Smooth muscle cell (in vitro differentiated cells): ENCODE measurements around the gene SCTR. TPM values are rescaled to one million over a fixed set of nuclear protein-coding genes. Genes with fewer than 3 reads are reported as not detected.

Experiments
- DNase-seq: peaks from one replicate; lab custom pipeline; 2025; ENCODE audit not compliant: unreplicated experiment; lab: John Stamatoyannopoulos, UW
- H2AFZ ChIP-seq: fragments of 200-600 bp; sonication (generic); 2 replicates; pipeline ENCODE4 v1.6.0; 2016; ENCODE audit warnings: antibody characterized with exemption, low read depth, mild to moderate bottlenecking
- H3F3A ChIP-seq: fragments of 200-600 bp; sonication (generic); 2 replicates; pipeline ENCODE4 v1.6.0; 2017; ENCODE audit warnings: antibody characterized with exemption, low read depth
- H3K27ac ChIP-seq: fragments of 200-600 bp; sonication (generic); 2 replicates; pipeline ENCODE4 v1.5.1; 2016; ENCODE audit warnings: low read depth, mild to moderate bottlenecking
- H3K27me3 ChIP-seq: fragments of 200-600 bp; sonication (generic); 2 replicates; pipeline ENCODE4 v1.6.1; 2016; ENCODE audit warnings: low read depth, mild to moderate bottlenecking
- H3K36me3 ChIP-seq: fragments of 200-600 bp; sonication (generic); 2 replicates; pipeline ENCODE4 v1.5.1; 2016; ENCODE audit warnings: low read depth
- H3K4me1 ChIP-seq: fragments of 200-600 bp; sonication (generic); 2 replicates; pipeline ENCODE4 v1.5.1; 2016; ENCODE audit warnings: low read depth
- H3K4me2 ChIP-seq: fragments of 200-600 bp; sonication (generic); 2 replicates; pipeline ENCODE4 v1.6.0; 2016; ENCODE audit warnings: mild to moderate bottlenecking
- H3K4me3 ChIP-seq: fragments of 200-600 bp; sonication (generic); 2 replicates; pipeline ENCODE4 v1.5.1; 2016; ENCODE audit warnings: mild to moderate bottlenecking
- H3K79me2 ChIP-seq: fragments of 200-600 bp; sonication (generic); 2 replicates; pipeline ENCODE4 v1.6.0; 2016; ENCODE audit warnings: low read depth, mild to moderate bottlenecking
- H3K9ac ChIP-seq: fragments of 200-600 bp; sonication (generic); 2 replicates; pipeline ENCODE4 v1.6.0; 2016; ENCODE audit warnings: low read depth
- H3K9me3 ChIP-seq: fragments of 200-600 bp; sonication (generic); replicated peaks from 2 replicates; pipeline ENCODE4 v1.5.1; 2016; ENCODE audit warnings: low read depth
- H4K20me1 ChIP-seq: fragments of 200-600 bp; sonication (generic); 2 replicates; pipeline ENCODE4 v1.6.0; 2016; ENCODE audit warnings: low read depth
- WGBS: methylation state at CpG from one replicate; pipeline ENCODE4 v1.1.7; 2016; ENCODE audit warnings: low lambda C conversion rate; 5-methylcytosine and 5-hydroxymethylcytosine counted together
- polyA plus RNA-seq: library from polyadenylated mRNA; unstranded; fragments of >200 nt; fragmentation: Nextera tagmentation; extraction: Ambion mirVana; gene quantifications from 2 replicates; pipeline ENCODE4 v1.2.1, GENCODE V29; 2016
- total RNA-seq: library from RNA; depleted of rRNA; stranded (reverse); fragments of >200 nt; gene quantifications from 2 replicates; pipeline ENCODE4 v1.2.3, GENCODE V29; 2014
- TF ChIP-seq, protein P1 (sequence below): fragments of 200-600 bp; sonication (generic); IDR thresholded peaks from 2 replicates; pipeline ENCODE4 v1.5.1; 2017; ENCODE audit warnings: borderline replicate concordance, mild to moderate bottlenecking, antibody characterized with exemption; ENCODE audit not compliant: insufficient read depth, poor library complexity, severe bottlenecking

Gene SCTR
- total and polyA plus RNA-seq, 2 experiments from 2014 or later: not detected

DNA sequence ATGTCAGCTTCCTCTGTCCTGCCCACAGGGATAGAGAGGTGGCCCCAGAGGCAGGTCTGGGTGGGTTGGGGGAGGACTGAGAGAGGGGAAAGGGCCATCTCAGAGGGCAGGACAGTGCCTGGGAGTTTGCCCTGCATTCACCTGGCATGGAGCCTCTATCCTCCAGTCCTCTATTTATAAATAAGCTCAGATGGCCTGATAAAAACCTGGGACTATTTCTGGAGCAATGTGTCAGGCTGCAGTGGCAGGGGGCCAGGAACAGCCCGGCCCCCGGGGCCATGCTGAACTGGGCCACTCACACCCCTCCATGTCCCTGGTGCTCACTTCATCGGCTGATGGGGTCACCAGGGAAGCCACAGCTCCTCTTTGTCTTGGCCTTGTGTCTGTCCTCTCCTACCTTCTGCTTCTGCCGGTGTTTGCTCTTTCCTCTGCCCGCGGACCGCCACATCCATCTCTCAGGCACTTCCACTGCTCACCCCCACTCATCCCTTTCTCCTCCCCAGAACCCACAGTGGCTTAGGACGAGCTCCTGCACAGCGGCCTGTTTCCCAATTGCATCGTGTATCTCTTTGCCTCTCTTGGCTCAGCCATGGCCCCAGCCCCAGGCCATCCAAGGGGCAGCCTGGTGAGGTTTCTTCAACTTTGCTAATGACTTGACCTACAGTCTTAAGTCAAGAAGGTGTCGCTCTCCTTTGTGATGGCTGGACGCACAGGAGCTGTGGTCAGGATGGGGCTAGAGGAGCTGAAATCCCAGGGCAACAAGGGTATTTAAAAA is 38.8 kb downstream of the SCTR start:
- Histone ChIP-seq H2AFZ (no peak overlapping the region), H3K9ac (no peak overlapping the region), H3K27ac (no peak overlapping the region), H3K4me3 (no peak overlapping the region), H3K36me3 (no peaks in the 10 kb centered on the region), H3F3A (no peaks in the 10 kb centered on the region), H3K27me3 (no peaks in the 10 kb centered on the region), H3K4me1 (no peaks in the 10 kb centered on the region), H4K20me1 (no peaks in the 10 kb centered on the region), H3K4me2 (no peak overlapping the region), H3K9me3 (no peaks in the 10 kb centered on the region), H3K79me2 (no peaks in the 10 kb centered on the region)
- WGBS: 93% methylated on average over 12 of the region's 12 CpGs
- no peak for DNase-seq
- TF ChIP-seq, protein P1, sequence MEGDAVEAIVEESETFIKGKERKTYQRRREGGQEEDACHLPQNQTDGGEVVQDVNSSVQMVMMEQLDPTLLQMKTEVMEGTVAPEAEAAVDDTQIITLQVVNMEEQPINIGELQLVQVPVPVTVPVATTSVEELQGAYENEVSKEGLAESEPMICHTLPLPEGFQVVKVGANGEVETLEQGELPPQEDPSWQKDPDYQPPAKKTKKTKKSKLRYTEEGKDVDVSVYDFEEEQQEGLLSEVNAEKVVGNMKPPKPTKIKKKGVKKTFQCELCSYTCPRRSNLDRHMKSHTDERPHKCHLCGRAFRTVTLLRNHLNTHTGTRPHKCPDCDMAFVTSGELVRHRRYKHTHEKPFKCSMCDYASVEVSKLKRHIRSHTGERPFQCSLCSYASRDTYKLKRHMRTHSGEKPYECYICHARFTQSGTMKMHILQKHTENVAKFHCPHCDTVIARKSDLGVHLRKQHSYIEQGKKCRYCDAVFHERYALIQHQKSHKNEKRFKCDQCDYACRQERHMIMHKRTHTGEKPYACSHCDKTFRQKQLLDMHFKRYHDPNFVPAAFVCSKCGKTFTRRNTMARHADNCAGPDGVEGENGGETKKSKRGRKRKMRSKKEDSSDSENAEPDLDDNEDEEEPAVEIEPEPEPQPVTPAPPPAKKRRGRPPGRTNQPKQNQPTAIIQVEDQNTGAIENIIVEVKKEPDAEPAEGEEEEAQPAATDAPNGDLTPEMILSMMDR: no peak

DNA sequence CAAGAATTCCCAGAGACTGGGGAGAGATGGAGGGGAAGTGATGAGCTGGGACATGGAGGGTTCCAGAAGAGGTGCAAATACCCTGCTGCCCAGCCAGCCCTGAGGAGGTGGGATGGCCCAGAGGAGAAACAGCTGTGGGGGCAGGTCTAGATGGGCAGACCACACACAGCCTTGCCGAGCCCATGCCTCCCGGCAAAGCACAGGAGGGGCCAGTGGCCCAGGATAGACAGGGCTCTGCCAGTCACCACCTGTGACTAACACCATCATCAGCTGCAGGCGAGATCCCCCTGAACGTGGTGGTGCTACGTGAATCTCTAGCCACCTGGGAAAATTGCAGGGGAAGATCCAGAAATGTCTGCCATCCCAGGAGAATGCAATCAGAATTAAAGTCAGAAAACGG is 39.4 kb downstream of the SCTR start:
- Histone ChIP-seq H3K27me3 (no peaks in the 10 kb centered on the region), H3K4me3 (no peak overlapping the region), H3K9ac (no peak overlapping the region), H3K79me2 (no peaks in the 10 kb centered on the region), H3K4me2 (no peak overlapping the region), H3K4me1 (no peaks in the 10 kb centered on the region), H3F3A (no peaks in the 10 kb centered on the region), H3K36me3 (no peaks in the 10 kb centered on the region), H4K20me1 (no peaks in the 10 kb centered on the region), H3K9me3 (no peaks in the 10 kb centered on the region), H2AFZ (no peak overlapping the region), H3K27ac (no peak overlapping the region)
- TF ChIP-seq, protein P1: no peak
- 80% methylated on average over 6 of the region's 6 CpGs for WGBS
- no peak for DNase-seq

DNA sequence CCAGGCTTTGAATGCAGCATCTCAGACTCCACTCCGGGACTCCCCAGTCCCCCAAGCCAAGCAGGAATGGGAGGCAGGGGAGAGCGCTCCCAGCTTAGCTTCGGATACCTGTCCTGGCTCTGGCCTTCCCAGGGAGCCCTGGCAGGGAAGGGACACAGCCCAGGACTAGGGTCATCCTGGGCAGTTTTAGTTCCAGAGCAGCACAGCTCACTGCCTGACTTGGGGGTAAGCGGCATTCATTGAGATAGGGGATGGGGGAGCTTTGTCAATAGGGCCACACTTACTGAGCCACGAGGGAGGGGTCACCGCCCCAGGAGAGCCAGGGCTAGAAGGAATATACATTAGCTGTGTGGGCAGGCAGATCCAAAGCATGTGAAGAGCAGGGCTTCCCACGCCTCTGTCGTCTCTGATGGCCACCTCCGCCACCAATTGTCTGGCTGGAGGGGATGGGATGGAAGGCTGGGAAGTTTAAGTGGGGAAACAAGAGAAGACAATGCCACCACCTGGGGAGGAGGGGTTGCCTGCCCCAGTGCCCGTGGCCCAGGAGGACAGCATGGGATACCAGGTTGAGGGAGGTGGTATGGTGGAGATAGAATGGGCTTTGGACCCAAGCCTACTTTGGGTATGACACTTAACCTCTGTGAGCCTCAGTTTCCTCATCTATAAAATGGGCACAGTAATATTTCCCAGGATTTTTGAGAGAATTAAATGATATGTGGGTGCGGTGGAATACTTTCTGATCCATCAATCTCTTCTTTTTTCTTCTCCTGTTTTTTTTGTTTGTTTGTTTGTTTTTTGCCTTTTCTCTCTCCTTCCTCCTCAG is 40.2 kb downstream of the SCTR start:
- WGBS: 90% methylated on average over 11 of the region's 11 CpGs
- H3K27me3 ChIP-seq: no peaks in the 10 kb centered on the region

More for the DNA sequence above, 40.2 kb downstream of the SCTR start:
- no peak overlapping the region for H3K4me3 ChIP-seq
- TF ChIP-seq, protein P1: no peak
- no peaks in the 10 kb centered on the region for H3K79me2 ChIP-seq
- H3K9me3 ChIP-seq: no peaks in the 10 kb centered on the region
- H3K4me1 ChIP-seq: no peaks in the 10 kb centered on the region
- no peak overlapping the region for H2AFZ ChIP-seq
- H3K4me2 ChIP-seq: no peak overlapping the region
- no peak for DNase-seq
- H3K9ac ChIP-seq: no peak overlapping the region
- H3K27ac ChIP-seq: no peak overlapping the region
- no peaks in the 10 kb centered on the region for H4K20me1 ChIP-seq
- no peaks in the 10 kb centered on the region for H3F3A ChIP-seq
- no peaks in the 10 kb centered on the region for H3K36me3 ChIP-seq
